ENCODE data around the gene GBP2.
A peak's percentile ranks its signal among the peaks of the same experiment; 100 is the strongest.

GBP2 gene, protein sequence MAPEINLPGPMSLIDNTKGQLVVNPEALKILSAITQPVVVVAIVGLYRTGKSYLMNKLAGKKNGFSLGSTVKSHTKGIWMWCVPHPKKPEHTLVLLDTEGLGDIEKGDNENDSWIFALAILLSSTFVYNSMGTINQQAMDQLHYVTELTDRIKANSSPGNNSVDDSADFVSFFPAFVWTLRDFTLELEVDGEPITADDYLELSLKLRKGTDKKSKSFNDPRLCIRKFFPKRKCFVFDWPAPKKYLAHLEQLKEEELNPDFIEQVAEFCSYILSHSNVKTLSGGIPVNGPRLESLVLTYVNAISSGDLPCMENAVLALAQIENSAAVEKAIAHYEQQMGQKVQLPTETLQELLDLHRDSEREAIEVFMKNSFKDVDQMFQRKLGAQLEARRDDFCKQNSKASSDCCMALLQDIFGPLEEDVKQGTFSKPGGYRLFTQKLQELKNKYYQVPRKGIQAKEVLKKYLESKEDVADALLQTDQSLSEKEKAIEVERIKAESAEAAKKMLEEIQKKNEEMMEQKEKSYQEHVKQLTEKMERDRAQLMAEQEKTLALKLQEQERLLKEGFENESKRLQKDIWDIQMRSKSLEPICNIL

DNA sequence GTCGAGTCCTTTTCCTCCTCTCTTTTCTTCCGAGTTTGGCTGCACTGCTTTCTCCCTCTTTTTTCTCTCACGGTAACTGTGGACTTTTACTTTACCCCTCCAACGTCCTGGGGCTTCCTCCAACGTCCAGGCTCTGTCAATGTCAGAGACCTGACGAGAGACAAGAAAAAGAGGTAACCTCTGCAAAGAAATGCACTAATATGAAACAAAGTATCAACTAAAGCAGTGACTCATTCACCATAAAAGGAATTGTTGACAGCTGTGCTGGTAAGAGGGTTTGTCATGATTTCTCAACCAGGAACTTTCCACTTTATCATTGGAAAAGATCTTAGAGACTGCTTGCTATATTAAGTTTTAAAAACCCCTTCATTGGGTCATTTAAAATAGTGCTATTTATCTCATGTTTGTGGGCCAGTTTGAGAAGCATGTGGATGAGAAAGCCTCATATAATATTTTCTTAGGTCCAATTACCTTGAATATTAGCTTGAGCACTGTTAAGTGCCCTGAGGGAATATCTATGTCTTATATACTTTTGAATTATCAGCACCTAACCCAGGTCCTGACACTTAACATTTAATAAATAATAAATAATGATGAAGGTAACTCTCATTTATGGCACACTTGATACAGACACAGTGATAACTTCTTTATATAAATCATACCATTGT is at the start of gene GBP2:
Gene GBP2 (minus strand): TSS at position 202 of the 668 bp plus-strand sequence. CDS start 4,148 bp downstream, outside the sequence.
- H3K36me3 Mint-ChIP-seq, result peaks cover 32% of the 10 kb centered on the region
- no peaks in the 10 kb centered on the region for H3K9me3 Mint-ChIP-seq
- H3K27me3 Mint-ChIP-seq, result no peaks in the 10 kb centered on the region
- peaks cover 57% of the 10 kb centered on the region for H3K4me1 Mint-ChIP-seq
- H3K27ac Mint-ChIP-seq, result peak within 1 kb of the TSS; percentile 100
- peak within 1 kb of the TSS; percentile 97 for H3K4me3 Mint-ChIP-seq

DNA sequence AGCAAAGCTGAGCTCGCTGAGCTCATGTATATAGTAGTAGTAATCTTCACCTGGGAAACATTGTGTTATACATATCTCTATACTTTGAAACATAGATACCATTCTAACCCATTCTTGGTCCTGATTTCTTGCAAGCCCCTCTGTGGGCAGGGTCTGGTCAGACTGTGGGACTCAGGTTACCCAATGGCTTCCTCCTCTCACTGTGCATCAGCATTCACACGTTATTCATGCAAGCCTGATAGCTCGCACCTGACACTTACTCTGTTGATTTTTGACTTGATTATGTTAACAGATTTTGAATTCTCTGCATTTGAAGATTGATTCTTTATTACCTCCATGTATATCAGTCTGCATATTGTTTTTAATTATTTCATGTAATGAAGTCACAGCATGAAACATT is 48.6 kb upstream of the GBP2 start:
- H3K4me1 Mint-ChIP-seq, result peaks cover 5% of the 10 kb centered on the region
- no peak overlapping the region for H3K27ac Mint-ChIP-seq
- no peaks in the 10 kb centered on the region for H3K27me3 Mint-ChIP-seq
- no peak overlapping the region for H3K4me3 Mint-ChIP-seq
- peaks cover 2% of the 10 kb centered on the region for H3K36me3 Mint-ChIP-seq
- H3K9me3 Mint-ChIP-seq, result no peaks in the 10 kb centered on the region

DNA sequence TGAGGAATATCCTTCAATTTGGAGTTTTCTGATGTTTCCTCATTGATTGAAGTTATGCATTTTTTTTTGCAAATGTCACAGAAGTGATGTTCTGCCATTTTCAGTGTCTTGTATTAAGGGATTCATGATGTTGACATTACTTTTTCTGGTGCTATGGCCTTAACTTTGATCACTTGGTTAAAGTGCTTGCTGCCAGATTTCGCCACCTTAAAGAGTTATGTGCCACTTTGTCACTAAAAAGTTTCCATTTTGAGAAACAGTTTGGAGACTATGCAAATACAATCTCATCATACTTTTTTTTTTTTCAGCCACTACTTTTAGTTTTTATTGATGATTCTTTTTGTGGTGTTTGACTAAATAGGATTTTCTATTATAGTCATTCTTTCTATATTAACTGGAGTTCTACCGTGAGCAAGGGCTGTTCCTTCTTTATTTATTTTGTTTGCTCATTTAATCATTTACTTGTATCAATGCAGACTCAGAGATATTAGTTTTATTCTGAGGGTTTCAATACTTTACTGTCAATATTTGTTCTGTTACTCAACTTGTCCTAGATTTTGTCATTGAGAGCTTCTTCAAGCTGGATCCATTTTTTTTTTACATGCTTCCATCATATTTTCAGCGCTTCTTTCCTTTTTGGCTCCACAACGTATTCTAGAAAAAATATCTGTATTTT is 46.7 kb upstream of the GBP2 start:
- no peaks in the 10 kb centered on the region for H3K9me3 Mint-ChIP-seq
- no peaks in the 10 kb centered on the region for H3K27me3 Mint-ChIP-seq
- no peak overlapping the region for H3K27ac Mint-ChIP-seq
- H3K36me3 Mint-ChIP-seq, result peaks cover 2% of the 10 kb centered on the region
- no peak overlapping the region for H3K4me3 Mint-ChIP-seq
- H3K4me1 Mint-ChIP-seq, result peaks cover 5% of the 10 kb centered on the region

DNA sequence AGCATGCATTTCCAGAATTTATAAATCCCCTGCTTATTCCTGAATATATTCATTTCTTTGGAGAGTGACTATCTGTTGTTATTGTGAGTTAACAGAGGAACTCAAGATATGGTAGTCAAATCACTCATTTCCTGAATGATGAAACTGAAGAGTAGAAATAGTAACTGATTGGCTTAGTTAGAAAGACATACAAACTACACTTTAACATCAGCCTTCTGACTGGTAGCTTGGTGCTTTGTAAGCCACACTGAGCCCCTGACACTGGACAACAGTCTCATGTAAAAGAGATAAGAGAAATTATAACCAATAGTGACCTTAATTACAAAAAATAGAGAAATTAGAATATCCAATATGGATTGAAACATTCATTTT is 45.1 kb upstream of the GBP2 start:
- H3K9me3 Mint-ChIP-seq, result no peaks in the 10 kb centered on the region
- H3K4me3 Mint-ChIP-seq, result no peak overlapping the region
- H3K4me1 Mint-ChIP-seq, result no peaks in the 10 kb centered on the region
- no peak overlapping the region for H3K27ac Mint-ChIP-seq
- H3K27me3 Mint-ChIP-seq, result no peaks in the 10 kb centered on the region
- H3K36me3 Mint-ChIP-seq, result peaks cover 2% of the 10 kb centered on the region

DNA sequence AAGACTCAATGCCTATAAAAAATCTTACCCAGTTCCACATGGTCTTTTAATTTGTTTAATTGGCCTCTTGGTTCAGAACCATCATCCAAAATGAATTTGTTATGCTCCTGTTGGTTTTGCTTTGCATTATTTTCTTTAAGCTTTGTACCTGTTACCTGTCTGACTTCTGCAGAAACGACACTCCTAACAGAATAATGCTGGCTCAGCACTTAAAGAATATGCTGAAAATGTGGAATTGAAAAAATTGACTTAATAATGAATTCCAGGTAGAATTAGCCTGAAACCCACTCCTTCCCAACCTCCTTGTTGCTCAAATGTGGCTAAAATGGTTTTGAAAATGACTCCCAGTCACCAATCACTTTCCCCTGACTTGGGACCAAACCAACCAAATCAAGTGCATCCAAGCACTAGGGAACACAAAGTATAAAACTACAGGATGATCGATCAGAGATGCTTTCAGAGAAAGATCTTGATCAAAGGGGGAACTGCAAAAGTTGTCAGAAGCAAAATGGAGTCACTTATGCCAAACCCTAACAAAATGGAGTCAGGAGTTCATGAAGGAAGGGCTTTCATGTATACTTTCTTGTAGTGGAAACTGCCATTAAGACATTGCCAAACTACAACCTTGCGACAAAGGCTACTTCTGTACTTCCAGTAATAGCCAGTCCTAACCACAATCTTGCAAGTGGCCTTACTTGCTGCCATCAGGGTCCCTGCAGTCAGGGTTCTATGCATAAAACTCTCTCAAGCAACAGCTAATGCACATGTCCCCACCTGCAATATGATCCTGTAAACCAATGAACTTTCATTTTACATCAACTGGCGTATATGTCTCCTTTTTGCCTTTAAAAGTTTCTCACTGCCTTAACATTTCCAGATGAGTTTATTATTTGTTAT is 44.5 kb upstream of the GBP2 start:
- no peak overlapping the region for H3K27ac Mint-ChIP-seq
- no peaks in the 10 kb centered on the region for H3K27me3 Mint-ChIP-seq
- no peak overlapping the region for H3K4me3 Mint-ChIP-seq
- H3K4me1 Mint-ChIP-seq, result no peaks in the 10 kb centered on the region
- H3K36me3 Mint-ChIP-seq, result peaks cover 2% of the 10 kb centered on the region
- H3K9me3 Mint-ChIP-seq, result no peaks in the 10 kb centered on the region

DNA sequence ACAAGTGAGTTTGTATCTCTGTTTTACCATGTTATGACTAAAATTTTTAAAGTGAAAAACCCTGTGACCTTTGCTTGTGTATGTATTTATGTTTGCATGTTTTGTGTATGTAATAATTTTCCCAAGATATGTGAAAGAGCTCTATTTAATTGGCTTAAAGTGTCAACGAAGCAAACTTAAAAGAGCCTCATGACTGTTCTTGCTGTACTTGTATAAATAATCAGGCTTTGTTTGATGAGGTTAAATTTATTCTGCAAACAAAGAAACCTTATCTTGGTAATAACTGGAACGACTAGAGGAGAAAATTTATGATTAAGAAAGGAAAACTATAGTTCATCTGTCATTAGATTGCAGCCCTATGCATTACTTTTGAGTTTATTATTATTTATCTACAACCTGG is 43.3 kb upstream of the GBP2 start:
- Mint-ChIP-seq H3K27ac (no peak overlapping the region), H3K36me3 (peaks cover 2% of the 10 kb centered on the region)

DNA sequence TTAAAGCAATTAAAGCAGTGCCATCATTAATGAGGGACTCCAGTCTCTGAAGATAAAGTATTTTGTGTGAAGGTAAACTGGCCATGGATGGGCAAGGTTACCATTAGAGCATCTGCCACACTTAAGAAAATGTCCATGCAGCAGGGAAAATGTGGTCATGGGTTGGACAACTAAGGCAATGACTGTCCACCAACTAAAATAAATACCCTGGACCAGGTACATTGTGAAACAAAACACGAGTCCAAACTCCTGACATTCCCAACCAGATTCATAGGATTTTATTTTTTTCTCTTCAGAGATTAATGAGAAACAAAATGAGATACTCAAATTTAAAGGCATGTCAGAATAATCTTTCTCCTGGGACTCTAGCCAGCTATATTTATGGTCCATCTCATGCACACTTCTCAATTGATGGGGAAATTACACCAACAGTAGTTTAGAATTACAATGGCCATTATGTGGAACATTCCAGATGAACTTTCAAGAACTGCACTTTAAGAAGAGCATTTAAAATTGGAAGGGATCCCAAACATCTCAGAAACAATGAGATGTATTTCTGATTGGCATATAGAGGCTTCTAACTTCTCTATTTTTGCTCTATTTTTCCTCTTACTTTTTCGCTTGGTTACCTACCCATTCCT is 41.8 kb upstream of the GBP2 start:
- H3K4me3 Mint-ChIP-seq, result no peak overlapping the region
- H3K4me1 Mint-ChIP-seq, result no peaks in the 10 kb centered on the region
- no peak overlapping the region for H3K27ac Mint-ChIP-seq
- no peaks in the 10 kb centered on the region for H3K27me3 Mint-ChIP-seq
- no peaks in the 10 kb centered on the region for H3K9me3 Mint-ChIP-seq
- no peaks in the 10 kb centered on the region for H3K36me3 Mint-ChIP-seq

More for the DNA sequence above, 43.3 kb upstream of the GBP2 start:
- H3K4me1 Mint-ChIP-seq, result no peaks in the 10 kb centered on the region
- H3K27me3 Mint-ChIP-seq, result no peaks in the 10 kb centered on the region
- no peak overlapping the region for H3K4me3 Mint-ChIP-seq
- no peaks in the 10 kb centered on the region for H3K9me3 Mint-ChIP-seq

DNA sequence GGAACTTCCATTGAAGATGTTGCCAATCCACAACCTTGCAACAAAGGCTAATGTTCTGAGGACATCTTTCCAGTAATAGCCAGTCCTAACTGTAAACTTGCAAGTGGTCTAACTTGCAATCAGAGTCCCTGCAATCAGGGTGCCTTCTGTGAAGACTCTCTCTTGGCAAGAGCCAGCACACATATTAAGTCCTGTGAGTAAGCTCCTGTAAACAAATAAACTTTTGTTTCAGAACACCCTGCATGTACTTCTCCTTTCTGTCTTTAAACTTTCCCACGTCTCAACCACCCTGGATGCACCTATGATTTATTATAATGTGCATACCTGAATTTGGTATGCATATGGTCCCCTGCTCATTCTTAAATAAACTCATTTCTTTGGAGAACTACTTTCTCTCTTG is 40.8 kb upstream of the GBP2 start:
- Mint-ChIP-seq H3K9me3 (no peaks in the 10 kb centered on the region), H3K27ac (no peak overlapping the region), H3K4me1 (no peaks in the 10 kb centered on the region), H3K4me3 (no peak overlapping the region), H3K36me3 (no peaks in the 10 kb centered on the region), H3K27me3 (no peaks in the 10 kb centered on the region)

DNA sequence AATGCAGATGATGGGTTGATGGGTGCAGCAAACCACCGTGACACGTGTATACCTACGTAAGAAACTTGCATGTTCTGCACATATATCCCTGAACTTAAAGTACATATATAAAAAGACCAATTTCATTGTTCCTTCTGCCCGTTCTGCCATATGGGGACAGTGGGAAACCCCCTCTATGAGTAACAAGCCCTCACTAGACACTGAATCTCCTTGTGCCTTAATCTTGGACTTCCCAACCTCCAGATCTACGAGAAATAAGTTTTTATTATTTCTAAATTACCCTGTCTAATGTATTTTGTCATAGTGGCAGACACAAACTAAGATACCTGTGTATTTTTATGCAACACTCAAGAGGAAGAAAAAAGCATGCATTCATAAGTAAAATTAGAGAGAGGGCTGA is 39.9 kb upstream of the GBP2 start:
- Mint-ChIP-seq H3K27me3 (no peaks in the 10 kb centered on the region), H3K4me3 (no peak overlapping the region), H3K36me3 (no peaks in the 10 kb centered on the region), H3K9me3 (no peaks in the 10 kb centered on the region), H3K4me1 (no peaks in the 10 kb centered on the region), H3K27ac (no peak overlapping the region)

DNA sequence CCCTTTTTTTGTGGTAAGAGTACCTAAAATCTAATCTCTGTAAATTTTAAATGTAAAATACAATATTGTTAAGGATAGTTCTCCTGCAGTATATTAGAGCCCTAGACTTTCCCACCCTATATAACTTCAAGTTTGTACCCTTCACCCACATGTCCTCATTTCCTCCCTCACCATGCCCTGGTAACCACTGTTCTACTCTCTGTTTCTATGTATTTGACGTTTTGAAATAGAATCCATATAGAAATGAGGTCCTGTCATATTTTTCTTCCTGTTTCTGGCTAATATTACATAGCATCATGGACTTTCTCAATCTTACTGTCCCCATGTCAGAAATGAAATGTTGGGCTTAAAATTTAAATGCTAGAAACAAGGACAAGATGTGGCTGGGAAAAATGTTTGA is 25.1 kb upstream of the GBP2 start:
- H3K4me3 Mint-ChIP-seq, result no peak overlapping the region
- no peaks in the 10 kb centered on the region for H3K27me3 Mint-ChIP-seq
- peaks cover 10% of the 10 kb centered on the region for H3K9me3 Mint-ChIP-seq
- no peak overlapping the region for H3K27ac Mint-ChIP-seq
- peaks cover 8% of the 10 kb centered on the region for H3K4me1 Mint-ChIP-seq
- peaks cover 6% of the 10 kb centered on the region for H3K36me3 Mint-ChIP-seq

DNA sequence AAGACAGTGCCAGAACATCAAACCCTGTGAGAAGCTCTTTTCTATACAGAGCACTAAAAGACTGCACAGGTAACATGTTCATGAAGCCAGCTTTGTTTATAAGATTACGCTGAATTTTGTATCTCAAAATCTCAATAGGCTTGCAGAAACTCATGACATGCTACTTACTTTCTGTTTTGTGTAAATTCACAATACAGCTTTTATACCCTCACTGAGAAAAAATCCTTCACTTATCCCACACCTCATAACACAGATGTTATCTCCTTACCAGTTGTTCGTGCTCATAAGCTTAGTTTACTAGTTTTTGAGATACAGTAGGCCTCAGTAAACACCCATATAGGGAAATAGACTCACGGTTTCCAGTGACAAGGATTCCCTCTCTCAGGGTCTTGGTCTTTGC is 24.1 kb upstream of the GBP2 start:
- Mint-ChIP-seq H3K4me3 (no peak overlapping the region), H3K27ac (no peak overlapping the region), H3K9me3 (peaks cover 7% of the 10 kb centered on the region)

DNA sequence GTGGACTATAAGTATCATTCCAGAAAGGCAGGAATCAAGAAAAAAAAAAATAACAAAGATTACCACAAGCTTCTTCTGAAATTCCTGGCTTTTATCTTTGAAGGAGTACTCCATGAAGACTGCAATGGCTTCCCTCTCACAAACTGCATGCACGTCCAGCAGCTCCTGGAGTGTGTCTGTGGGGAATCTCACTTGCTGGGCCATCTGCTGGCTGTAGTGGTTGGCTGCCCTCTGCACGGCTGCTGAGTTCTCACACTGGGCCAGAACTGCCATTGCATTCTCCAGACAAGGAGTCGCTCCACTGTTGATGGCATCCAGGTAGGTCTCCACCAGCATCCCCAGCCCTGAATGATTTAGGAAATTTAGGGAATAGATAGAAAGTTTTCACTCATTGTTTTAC is 23.3 kb upstream of the GBP2 start:
- Mint-ChIP-seq H3K4me1 (peaks cover 13% of the 10 kb centered on the region), H3K27me3 (no peaks in the 10 kb centered on the region), H3K36me3 (peaks cover 3% of the 10 kb centered on the region), H3K27ac (no peak overlapping the region), H3K4me3 (no peak overlapping the region), H3K9me3 (peaks cover 7% of the 10 kb centered on the region)

More for the DNA sequence above, 24.1 kb upstream of the GBP2 start:
- Mint-ChIP-seq H3K36me3 (peaks cover 3% of the 10 kb centered on the region), H3K27me3 (no peaks in the 10 kb centered on the region), H3K4me1 (peaks cover 13% of the 10 kb centered on the region)

DNA sequence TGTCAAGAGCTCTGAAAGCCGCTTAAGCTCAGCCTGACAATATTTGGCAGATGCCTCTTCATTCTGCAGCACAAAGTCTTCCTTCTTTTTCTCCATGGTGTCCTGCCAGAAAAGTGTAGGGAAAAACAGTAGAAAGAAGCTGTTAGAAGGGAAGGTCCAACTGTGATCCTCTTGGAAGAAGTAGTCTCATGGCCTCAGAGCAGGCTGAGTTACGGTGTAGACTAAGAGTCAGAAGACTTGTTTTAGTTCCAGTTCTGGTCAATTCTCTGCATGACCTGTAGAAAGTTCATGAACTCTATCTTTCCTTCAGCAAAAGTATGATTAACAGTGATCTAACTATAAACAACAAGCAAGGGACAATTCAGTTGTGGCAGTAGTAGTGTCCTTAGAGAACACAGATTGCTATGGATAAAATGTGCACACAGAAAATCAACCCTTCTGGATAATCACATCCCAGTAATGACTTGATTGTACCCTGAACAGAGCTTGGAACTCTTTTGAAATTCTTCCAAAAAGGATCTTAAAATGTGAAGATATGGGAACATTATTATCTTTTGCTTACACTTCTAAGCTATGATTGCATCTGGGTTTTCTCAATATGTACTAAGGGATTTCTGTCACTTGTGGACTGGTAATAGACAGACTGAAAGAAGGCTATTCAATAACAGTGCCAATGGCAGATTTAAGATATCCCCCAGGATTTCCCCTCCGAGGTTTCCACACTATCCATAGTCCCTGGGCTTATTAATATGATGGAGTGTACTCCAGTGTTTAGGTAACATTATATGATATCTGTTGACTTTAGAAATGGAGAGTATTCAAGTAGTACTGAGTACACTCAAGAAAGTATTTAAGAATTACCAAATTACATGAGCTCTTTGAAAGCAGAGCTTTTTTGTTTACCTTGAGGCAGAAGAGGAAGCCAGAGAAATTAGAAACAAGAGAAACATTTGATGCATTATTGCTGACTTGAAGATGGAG is 22.1 kb upstream of the GBP2 start:
- Mint-ChIP-seq H3K27ac (no peak overlapping the region), H3K36me3 (no peaks in the 10 kb centered on the region), H3K9me3 (peaks cover 7% of the 10 kb centered on the region), H3K4me1 (peaks cover 13% of the 10 kb centered on the region), H3K4me3 (no peak overlapping the region), H3K27me3 (no peaks in the 10 kb centered on the region)

DNA sequence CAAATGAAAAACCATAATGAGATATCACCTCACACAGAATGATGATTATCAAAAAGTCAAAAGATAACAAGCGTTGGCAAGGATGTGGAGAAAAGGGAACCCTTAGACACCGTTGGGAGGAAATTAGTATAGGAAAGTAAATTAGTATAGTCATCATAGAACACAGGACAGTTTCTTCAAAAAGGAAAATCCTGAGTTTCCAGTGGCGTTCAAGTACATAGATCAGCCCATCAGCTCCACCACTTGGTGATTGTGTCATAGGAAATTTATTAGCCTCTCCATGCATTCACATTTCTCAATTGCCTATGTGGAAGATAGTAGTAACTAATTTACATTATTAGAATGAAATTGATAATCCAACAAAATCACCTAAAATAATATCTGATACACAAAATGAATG is 20.8 kb upstream of the GBP2 start:
- Mint-ChIP-seq H3K27me3 (no peaks in the 10 kb centered on the region), H3K9me3 (peaks cover 7% of the 10 kb centered on the region), H3K27ac (no peak overlapping the region), H3K36me3 (no peaks in the 10 kb centered on the region), H3K4me3 (no peak overlapping the region), H3K4me1 (peaks cover 15% of the 10 kb centered on the region)

Data from activated naive CD4-positive, alpha-beta T cell treated with anti-CD3 and anti-CD28 coated beads, Interleukin-2, amount 50 U/mL, for 24 hours (primary cell).